ENCODE data around the gene RBFOX2.

DNA sequence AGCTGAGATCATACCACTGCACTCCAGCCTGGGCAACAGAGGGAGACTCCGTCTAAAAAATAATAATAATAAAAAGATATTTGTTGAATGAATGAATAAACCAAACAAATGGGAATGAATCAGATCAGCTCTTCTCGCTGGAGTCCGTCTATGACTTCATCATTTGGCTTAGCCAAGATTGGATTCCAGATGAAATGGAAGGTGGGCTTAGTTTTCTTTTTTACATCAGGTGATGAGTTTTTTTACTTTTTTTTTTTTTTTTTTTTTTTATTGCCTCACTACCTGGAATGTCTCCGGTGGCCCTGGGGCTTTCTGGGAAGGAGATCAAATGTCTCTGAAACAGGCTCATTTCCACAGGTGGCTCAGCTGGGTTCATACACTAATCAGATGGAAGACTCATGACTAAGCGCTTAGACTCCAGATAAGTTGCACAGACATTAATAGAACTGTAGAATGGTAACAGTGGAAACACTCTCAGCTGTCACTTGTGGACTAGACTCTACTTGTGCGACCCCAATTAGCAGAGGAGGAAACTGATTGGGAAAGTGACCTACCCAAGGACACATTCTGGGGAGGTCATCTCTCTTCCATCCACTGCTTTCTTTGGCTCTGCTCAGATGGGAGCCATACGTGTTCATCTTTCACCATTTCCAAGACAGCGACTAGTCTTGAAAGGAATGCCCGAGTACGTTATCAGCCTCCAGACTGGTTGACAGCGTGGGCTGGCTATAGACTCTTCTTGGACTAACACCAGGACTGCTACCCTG, 20.5 kb upstream of the RBFOX2 start:
- TF ChIP-seq POLR2A (IDR thresholded peaks at IDR 0.05) (no peak), POLR2AphosphoS5 (IDR thresholded peaks at IDR 0.05) (no peak)
- TF ChIP-seq, protein P1, sequence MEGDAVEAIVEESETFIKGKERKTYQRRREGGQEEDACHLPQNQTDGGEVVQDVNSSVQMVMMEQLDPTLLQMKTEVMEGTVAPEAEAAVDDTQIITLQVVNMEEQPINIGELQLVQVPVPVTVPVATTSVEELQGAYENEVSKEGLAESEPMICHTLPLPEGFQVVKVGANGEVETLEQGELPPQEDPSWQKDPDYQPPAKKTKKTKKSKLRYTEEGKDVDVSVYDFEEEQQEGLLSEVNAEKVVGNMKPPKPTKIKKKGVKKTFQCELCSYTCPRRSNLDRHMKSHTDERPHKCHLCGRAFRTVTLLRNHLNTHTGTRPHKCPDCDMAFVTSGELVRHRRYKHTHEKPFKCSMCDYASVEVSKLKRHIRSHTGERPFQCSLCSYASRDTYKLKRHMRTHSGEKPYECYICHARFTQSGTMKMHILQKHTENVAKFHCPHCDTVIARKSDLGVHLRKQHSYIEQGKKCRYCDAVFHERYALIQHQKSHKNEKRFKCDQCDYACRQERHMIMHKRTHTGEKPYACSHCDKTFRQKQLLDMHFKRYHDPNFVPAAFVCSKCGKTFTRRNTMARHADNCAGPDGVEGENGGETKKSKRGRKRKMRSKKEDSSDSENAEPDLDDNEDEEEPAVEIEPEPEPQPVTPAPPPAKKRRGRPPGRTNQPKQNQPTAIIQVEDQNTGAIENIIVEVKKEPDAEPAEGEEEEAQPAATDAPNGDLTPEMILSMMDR (IDR thresholded peaks at IDR 0.05 in 8 of 11, conservative IDR thresholded peaks at IDR 0.05 in 3 of 11): no peak
